Measurements from ENCODE around the gene CD99L2. TPM values are rescaled to one million over a fixed set of nuclear protein-coding genes. Genes with fewer than 3 reads are reported as not detected.

Gene CD99L2
- polyA plus RNA-seq (2012; ENCODE audit: low read depth, missing spikeins): 10.8 TPM

DNA sequence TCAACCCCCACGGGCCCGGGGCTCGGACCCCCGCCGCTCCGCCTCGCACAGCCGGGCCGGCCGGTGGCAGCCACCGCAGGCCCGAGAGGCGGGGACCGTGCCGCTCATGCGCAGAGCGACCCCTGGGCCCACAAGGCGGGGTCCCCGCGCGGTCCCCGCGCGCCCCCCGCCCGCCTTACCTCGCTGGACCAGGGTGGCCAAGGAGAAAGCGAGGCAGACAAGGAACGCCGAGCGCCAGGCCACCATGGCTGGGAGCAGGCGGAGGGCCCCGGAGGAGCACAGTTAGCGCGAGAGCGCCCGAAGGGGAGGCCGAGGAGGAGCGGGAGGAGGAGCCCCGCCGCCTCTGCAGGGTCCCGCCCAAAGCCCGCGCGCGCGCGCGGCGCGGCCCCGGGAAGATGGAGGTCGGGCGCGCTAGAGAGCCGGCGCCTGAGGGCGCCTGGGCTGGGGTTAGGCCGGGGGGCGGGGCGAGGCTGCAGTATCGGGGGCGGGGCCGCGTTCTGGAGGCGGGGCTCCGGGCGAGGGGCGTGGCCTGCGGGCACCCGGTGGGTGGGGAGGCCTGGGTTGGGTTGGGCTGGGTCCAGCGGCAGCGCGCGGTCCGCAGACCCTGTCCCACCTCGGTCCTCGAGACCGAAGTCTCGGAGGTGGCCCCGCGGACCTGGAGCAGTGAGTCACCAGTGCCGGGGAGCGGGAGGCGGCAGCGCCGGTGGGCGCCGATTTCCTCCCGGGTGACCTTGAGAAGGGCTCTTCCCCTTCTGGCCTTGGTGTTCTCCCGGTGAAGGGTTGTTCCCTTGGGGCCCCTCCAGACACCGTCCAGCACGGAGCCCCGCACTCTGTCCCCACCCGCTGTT, at the start of gene CD99L2:
TSS of gene CD99L2 (minus strand) at position 326 of the 848 bp plus-strand sequence. CDS start at position 246, 80 bp downstream.
- peak; percentile 41; the same call in 1 of the 2 replicates for TF ChIP-seq POLR2A (IDR thresholded peaks at IDR 0.05; ENCODE audit: low read depth, low read length)
- no peak for TF ChIP-seq SPI1 (IDR thresholded peaks at IDR 0.05; ENCODE audit: low read depth, low read length)
- TF ChIP-seq TAF1 (IDR thresholded peaks at IDR 0.05; ENCODE audit: low read depth, low read length): peak; percentile 43; the same call in 1 of the 2 replicates
- FAIRE-seq: peak; percentile 87
- peak; percentile 77 for DNase-seq (ENCODE audit: insufficient read length, low spot score)

- FAIRE-seq: no peak
- TF ChIP-seq POU2F2 (IDR thresholded peaks at IDR 0.05; ENCODE audit: low read depth, low read length): no peak
- TF ChIP-seq POLR2AphosphoS5 (IDR thresholded peaks at IDR 0.05; ENCODE audit: low read depth, low read length): no peak
- TF ChIP-seq TAF1 (IDR thresholded peaks at IDR 0.05; ENCODE audit: low read depth, low read length): no peak
- no peak for TF ChIP-seq PAX5 (IDR thresholded peaks at IDR 0.05; ENCODE audit: insufficient read depth, low read length, severe bottlenecking)
- no peak for TF ChIP-seq SPI1 (IDR thresholded peaks at IDR 0.05; ENCODE audit: low read depth, low read length)
- TF ChIP-seq POLR2A (IDR thresholded peaks at IDR 0.05; ENCODE audit: low read depth, low read length): no peak
- DNase-seq (ENCODE audit: insufficient read length, low spot score): no peak
Observed at GRCh38 chrX:150944233-150944632, 45.8 kb upstream of the CD99L2 start.

GRCh38 chrX:150942942-150943594, 44.6 kb upstream of the CD99L2 start:
- TF ChIP-seq SPI1 (IDR thresholded peaks at IDR 0.05; ENCODE audit: low read depth, low read length) (no peak), POLR2A (IDR thresholded peaks at IDR 0.05; ENCODE audit: low read depth, low read length) (no peak), POU2F2 (IDR thresholded peaks at IDR 0.05; ENCODE audit: low read depth, low read length) (no peak), PAX5 (IDR thresholded peaks at IDR 0.05; ENCODE audit: insufficient read depth, low read length, severe bottlenecking) (no peak), POLR2AphosphoS5 (IDR thresholded peaks at IDR 0.05; ENCODE audit: low read depth, low read length) (no peak), TAF1 (IDR thresholded peaks at IDR 0.05; ENCODE audit: low read depth, low read length) (no peak)
- FAIRE-seq (no peak), DNase-seq (ENCODE audit: insufficient read length, low spot score) (no peak)

- FAIRE-seq (no peak), DNase-seq (ENCODE audit: insufficient read length, low spot score) (no peak)
- no peak for TF ChIP-seq POLR2A (IDR thresholded peaks at IDR 0.05; ENCODE audit: low read depth, low read length)
- TF ChIP-seq POU2F2 (IDR thresholded peaks at IDR 0.05; ENCODE audit: low read depth, low read length): no peak
- no peak for TF ChIP-seq POLR2AphosphoS5 (IDR thresholded peaks at IDR 0.05; ENCODE audit: low read depth, low read length)
- no peak for TF ChIP-seq TAF1 (IDR thresholded peaks at IDR 0.05; ENCODE audit: low read depth, low read length)
- no peak for TF ChIP-seq SPI1 (IDR thresholded peaks at IDR 0.05; ENCODE audit: low read depth, low read length)
- TF ChIP-seq PAX5 (IDR thresholded peaks at IDR 0.05; ENCODE audit: insufficient read depth, low read length, severe bottlenecking): no peak
Observed at GRCh38 chrX:150941580-150941979, 43.1 kb upstream of the CD99L2 start.

- DNase-seq (ENCODE audit: insufficient read length, low spot score) (no peak), FAIRE-seq (no peak)
- TF ChIP-seq POU2F2 (IDR thresholded peaks at IDR 0.05; ENCODE audit: low read depth, low read length) (no peak), POLR2A (IDR thresholded peaks at IDR 0.05; ENCODE audit: low read depth, low read length) (no peak)
Observed at GRCh38 chrX:150940844-150941495, 42.5 kb upstream of the CD99L2 start.

- no peak for FAIRE-seq
- TF ChIP-seq PAX5 (IDR thresholded peaks at IDR 0.05; ENCODE audit: insufficient read depth, low read length, severe bottlenecking): no peak
- no peak for TF ChIP-seq POLR2AphosphoS5 (IDR thresholded peaks at IDR 0.05; ENCODE audit: low read depth, low read length)
- no peak for TF ChIP-seq SPI1 (IDR thresholded peaks at IDR 0.05; ENCODE audit: low read depth, low read length)
- TF ChIP-seq TAF1 (IDR thresholded peaks at IDR 0.05; ENCODE audit: low read depth, low read length): no peak
- TF ChIP-seq POLR2A (IDR thresholded peaks at IDR 0.05; ENCODE audit: low read depth, low read length): no peak
- TF ChIP-seq POU2F2 (IDR thresholded peaks at IDR 0.05; ENCODE audit: low read depth, low read length): no peak
- no peak for DNase-seq (ENCODE audit: insufficient read length, low spot score)
Observed at GRCh38 chrX:150936556-150936955, 38.1 kb upstream of the CD99L2 start.

GRCh38 chrX:150935467-150935866, 37.0 kb upstream of the CD99L2 start:
- no peak for DNase-seq (ENCODE audit: insufficient read length, low spot score)
- TF ChIP-seq POU2F2 (IDR thresholded peaks at IDR 0.05; ENCODE audit: low read depth, low read length) (no peak), PAX5 (IDR thresholded peaks at IDR 0.05; ENCODE audit: insufficient read depth, low read length, severe bottlenecking) (no peak), POLR2AphosphoS5 (IDR thresholded peaks at IDR 0.05; ENCODE audit: low read depth, low read length) (no peak), SPI1 (IDR thresholded peaks at IDR 0.05; ENCODE audit: low read depth, low read length) (no peak), POLR2A (IDR thresholded peaks at IDR 0.05; ENCODE audit: low read depth, low read length) (no peak), TAF1 (IDR thresholded peaks at IDR 0.05; ENCODE audit: low read depth, low read length) (no peak)
- FAIRE-seq: no peak

- no peak for DNase-seq (ENCODE audit: insufficient read length, low spot score)
- TF ChIP-seq POLR2AphosphoS5 (IDR thresholded peaks at IDR 0.05; ENCODE audit: low read depth, low read length) (no peak), PAX5 (IDR thresholded peaks at IDR 0.05; ENCODE audit: insufficient read depth, low read length, severe bottlenecking) (no peak), TAF1 (IDR thresholded peaks at IDR 0.05; ENCODE audit: low read depth, low read length) (no peak), POU2F2 (IDR thresholded peaks at IDR 0.05; ENCODE audit: low read depth, low read length) (no peak), POLR2A (IDR thresholded peaks at IDR 0.05; ENCODE audit: low read depth, low read length) (no peak), SPI1 (IDR thresholded peaks at IDR 0.05; ENCODE audit: low read depth, low read length) (no peak)
- no peak for FAIRE-seq
Observed at GRCh38 chrX:150934453-150934852, 36.0 kb upstream of the CD99L2 start.

- no peak for DNase-seq (ENCODE audit: insufficient read length, low spot score)
- no peak for FAIRE-seq
- TF ChIP-seq POLR2A (IDR thresholded peaks at IDR 0.05; ENCODE audit: low read depth, low read length): no peak
- TF ChIP-seq SPI1 (IDR thresholded peaks at IDR 0.05; ENCODE audit: low read depth, low read length): no peak
- TF ChIP-seq PAX5 (IDR thresholded peaks at IDR 0.05; ENCODE audit: insufficient read depth, low read length, severe bottlenecking): no peak
- no peak for TF ChIP-seq POLR2AphosphoS5 (IDR thresholded peaks at IDR 0.05; ENCODE audit: low read depth, low read length)
- no peak for TF ChIP-seq TAF1 (IDR thresholded peaks at IDR 0.05; ENCODE audit: low read depth, low read length)
Observed at GRCh38 chrX:150933945-150934350, 35.5 kb upstream of the CD99L2 start.
